Endodermal cell (in vitro differentiated cells): ENCODE results near the gene EHHADH. TPM values are rescaled to one million over a fixed set of nuclear protein-coding genes. Genes with fewer than 3 reads are reported as not detected.

Experiments
- DNase-seq: peaks from one replicate; pipeline ENCODE4 v3.0.0-alpha.2; 2017
- H3K27ac ChIP-seq: 2 replicates; pipeline ENCODE4 v1.5.1; 2013; ENCODE audit warnings: mild to moderate bottlenecking, low read depth, low read length, moderate library complexity
- H3K27me3 ChIP-seq: 2 replicates; pipeline ENCODE4 v1.6.1; 2013; ENCODE audit warnings: mild to moderate bottlenecking, low read length, moderate library complexity; ENCODE audit not compliant: insufficient read depth, control insufficient read depth, poor library complexity, severe bottlenecking
- H3K36me3 ChIP-seq: 2 replicates; pipeline ENCODE4 v1.7.0; 2013; ENCODE audit warnings: mild to moderate bottlenecking, low read length, moderate library complexity; ENCODE audit not compliant: control insufficient read depth, insufficient read depth
- H3K4me1 ChIP-seq: one replicate; pipeline ENCODE4 v1.7.0; 2013; ENCODE audit warnings: low read length; ENCODE audit not compliant: control insufficient read depth, insufficient read depth
- H3K4me3 ChIP-seq: 2 replicates; pipeline ENCODE4 v1.5.1; 2013; ENCODE audit warnings: mild to moderate bottlenecking, low read length, moderate library complexity
- H3K9ac ChIP-seq: 2 replicates; pipeline ENCODE4 v1.6.1; 2013; ENCODE audit warnings: mild to moderate bottlenecking, low read length, moderate library complexity; ENCODE audit not compliant: poor library complexity, severe bottlenecking; ENCODE audit errors: extremely low read depth
- H3K9me3 ChIP-seq: 2 replicates; pipeline ENCODE4 v1.6.1; 2013; ENCODE audit warnings: mild to moderate bottlenecking, low read length, moderate library complexity; ENCODE audit not compliant: control insufficient read depth
- H3K27ac Mint-ChIP-seq: 2 replicates; pipeline ENCODE4 v1.8.0; 2020; ENCODE audit warnings: mixed read lengths
- H3K27me3 Mint-ChIP-seq: 2 replicates; pipeline ENCODE4 v1.8.0; 2021; ENCODE audit warnings: mild to moderate bottlenecking, mixed read lengths; ENCODE audit not compliant: insufficient read depth
- H3K36me3 Mint-ChIP-seq: 2 replicates; pipeline ENCODE4 v1.8.0; 2020; ENCODE audit warnings: low read depth, mixed read lengths
- H3K4me1 Mint-ChIP-seq: 2 replicates; pipeline ENCODE4 v1.8.0; 2020; ENCODE audit warnings: mixed read lengths
- H3K4me3 Mint-ChIP-seq: 2 replicates; pipeline ENCODE4 v1.8.0; 2020; ENCODE audit warnings: mild to moderate bottlenecking, moderate library complexity, mixed read lengths
- H3K9me3 Mint-ChIP-seq: 2 replicates; pipeline ENCODE4 v1.8.0; 2020; ENCODE audit warnings: mild to moderate bottlenecking, mixed read lengths
- WGBS, 2 experiments: methylation state at CpG; one replicate each; pipeline versions ENCODE4 v1.1.5 to v1.1.7; 2013; ENCODE audit warnings: missing lambda C conversion rate in 2 of 2, mixed read lengths in 1 of 2; ENCODE audit not compliant: insufficient coverage in 1 of 2, insufficient read length in 1 of 2; 5-methylcytosine and 5-hydroxymethylcytosine counted together
- total RNA-seq, 2 donors: library from RNA; stranded (reverse); fragmentation: NEBNext Ultra II Directional in 1 of 2; extraction: Animal tissue kit (Norgen Biotek cat#: 25700) in 1 of 2; gene quantifications; 2 replicates in 1 of 2; 3 replicates in 1 of 2; pipeline ENCODE4 v1.2.1, GENCODE V29; 2021
- TF ChIP-seq, protein P1 (sequence below): fragments of 200-600 bp; sonication (generic); conservative IDR thresholded peaks from 2 replicates; pipeline ENCODE4 v1.5.0; 2021; ENCODE audit warnings: antibody characterized with exemption, mild to moderate bottlenecking

EHHADH gene
- total RNA-seq, 2 donors from 2014 or later = 58.7 to 79.2 TPM

DNA sequence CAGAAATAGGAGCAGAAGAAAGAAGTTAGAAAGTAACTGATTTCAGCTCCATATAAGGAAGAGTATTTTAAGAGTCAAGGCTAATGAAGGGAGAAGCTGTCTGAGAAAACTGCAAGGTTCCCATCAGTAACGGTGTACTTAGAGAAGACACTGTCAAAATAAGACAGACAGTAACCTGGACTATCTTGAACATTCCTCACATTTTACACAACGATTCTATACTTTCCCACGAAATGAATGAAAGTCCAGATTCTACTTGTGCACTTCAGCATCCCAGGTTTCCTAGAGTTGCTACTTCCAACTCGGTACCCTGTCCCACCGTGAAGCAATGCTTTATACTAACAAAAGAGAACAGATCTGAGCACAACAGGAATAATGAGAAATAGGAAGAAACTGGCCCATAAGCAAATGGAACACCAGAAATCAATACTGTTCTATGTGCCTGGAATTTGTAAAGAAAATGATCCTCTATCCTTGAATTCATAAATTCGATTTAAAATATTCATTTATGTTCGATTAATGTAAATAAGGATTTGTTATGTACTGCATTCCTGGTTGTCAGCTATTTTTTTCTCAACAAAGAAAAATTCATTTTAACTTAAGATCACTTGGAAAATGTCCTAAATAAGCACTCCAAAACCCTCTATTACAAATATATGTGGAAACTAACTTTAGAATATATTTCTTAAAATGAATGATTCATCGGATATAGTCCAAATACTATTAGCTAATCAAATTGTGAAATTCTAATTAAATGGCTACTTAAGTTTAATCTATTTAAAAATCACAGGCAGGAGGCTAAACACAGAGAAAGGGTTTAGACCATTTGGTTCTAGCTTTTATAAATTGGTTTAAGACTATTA is 102.5 kb downstream of the EHHADH start:
- Histone ChIP-seq H3K27me3 (peaks cover 36% of the 10 kb centered on the region), H3K27ac (no peak overlapping the region), H3K4me1 (no peaks in the 10 kb centered on the region), H3K4me3 (peak overlapping the region; percentile 75), H3K36me3 (no peaks in the 10 kb centered on the region), H3K9ac (no peak overlapping the region), H3K9me3 (no peaks in the 10 kb centered on the region)
- TF ChIP-seq, protein P1, sequence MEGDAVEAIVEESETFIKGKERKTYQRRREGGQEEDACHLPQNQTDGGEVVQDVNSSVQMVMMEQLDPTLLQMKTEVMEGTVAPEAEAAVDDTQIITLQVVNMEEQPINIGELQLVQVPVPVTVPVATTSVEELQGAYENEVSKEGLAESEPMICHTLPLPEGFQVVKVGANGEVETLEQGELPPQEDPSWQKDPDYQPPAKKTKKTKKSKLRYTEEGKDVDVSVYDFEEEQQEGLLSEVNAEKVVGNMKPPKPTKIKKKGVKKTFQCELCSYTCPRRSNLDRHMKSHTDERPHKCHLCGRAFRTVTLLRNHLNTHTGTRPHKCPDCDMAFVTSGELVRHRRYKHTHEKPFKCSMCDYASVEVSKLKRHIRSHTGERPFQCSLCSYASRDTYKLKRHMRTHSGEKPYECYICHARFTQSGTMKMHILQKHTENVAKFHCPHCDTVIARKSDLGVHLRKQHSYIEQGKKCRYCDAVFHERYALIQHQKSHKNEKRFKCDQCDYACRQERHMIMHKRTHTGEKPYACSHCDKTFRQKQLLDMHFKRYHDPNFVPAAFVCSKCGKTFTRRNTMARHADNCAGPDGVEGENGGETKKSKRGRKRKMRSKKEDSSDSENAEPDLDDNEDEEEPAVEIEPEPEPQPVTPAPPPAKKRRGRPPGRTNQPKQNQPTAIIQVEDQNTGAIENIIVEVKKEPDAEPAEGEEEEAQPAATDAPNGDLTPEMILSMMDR = no peak
- 78 to 87% methylated on average over 3 to 7 of the region's 8 CpGs for WGBS, 2 experiments
- Mint-ChIP-seq H3K4me3 (no peak overlapping the region), H3K27ac (no peak overlapping the region), H3K9me3 (no peaks in the 10 kb centered on the region), H3K36me3 (no peaks in the 10 kb centered on the region), H3K4me1 (no peaks in the 10 kb centered on the region), H3K27me3 (peaks cover 35% of the 10 kb centered on the region)
- DNase-seq = no peak

DNA sequence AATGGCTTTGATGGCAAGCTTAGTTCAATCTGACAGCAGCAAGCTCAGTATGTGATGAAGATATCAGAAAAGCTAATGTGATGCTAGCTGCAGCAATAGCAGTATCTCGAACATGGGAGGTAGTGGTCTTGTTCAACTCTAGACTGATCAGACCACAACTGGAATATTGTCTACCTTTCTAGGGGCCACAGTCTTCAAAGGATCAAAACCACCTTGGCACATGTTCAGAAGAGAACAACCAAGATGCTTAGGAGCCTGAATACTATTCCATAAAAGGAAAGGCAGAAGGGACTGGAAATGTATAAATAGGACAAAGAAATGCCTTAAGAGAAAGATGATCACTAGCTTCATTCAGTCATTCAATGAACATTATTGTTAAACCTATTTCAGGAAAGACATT is 103.3 kb downstream of the EHHADH start:
- TF ChIP-seq, protein P1 = no peak
- WGBS, 2 experiments = 80 to 81% methylated on average over 1 of the region's 1 CpG
- peaks cover 35% of the 10 kb centered on the region for H3K27me3 Mint-ChIP-seq
- H3K27ac ChIP-seq = no peak overlapping the region
- H3K9me3 ChIP-seq = no peaks in the 10 kb centered on the region
- H3K4me3 Mint-ChIP-seq = no peak overlapping the region
- DNase-seq = no peak
- H3K36me3 ChIP-seq = no peaks in the 10 kb centered on the region
- no peaks in the 10 kb centered on the region for H3K9me3 Mint-ChIP-seq
- H3K4me1 Mint-ChIP-seq = no peaks in the 10 kb centered on the region
- H3K36me3 Mint-ChIP-seq = no peaks in the 10 kb centered on the region
- peaks cover 36% of the 10 kb centered on the region for H3K27me3 ChIP-seq
- H3K9ac ChIP-seq = no peak overlapping the region
- H3K4me1 ChIP-seq = no peaks in the 10 kb centered on the region
- H3K27ac Mint-ChIP-seq = no peak overlapping the region
- no peak overlapping the region for H3K4me3 ChIP-seq

DNA sequence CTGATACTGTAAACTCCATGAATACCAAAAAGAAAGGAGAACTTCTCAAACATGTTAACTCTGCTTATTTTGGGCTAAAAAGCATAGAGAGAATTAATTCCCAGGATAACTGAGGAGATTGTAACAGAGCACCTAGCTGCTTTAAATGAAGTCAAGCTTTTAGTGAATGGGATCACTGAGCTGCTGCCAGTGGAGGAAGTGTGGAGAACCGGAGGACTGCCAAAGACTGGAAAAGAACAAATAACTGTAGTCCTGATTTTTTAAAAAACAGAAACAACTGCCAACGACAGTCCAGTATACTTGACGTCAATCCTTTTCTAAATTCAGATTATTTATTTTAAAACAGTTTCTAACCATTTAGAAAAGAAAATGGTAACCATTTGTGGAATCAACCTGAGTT is 104.3 kb downstream of the EHHADH start:
- TF ChIP-seq, protein P1 = no peak
- no peaks in the 10 kb centered on the region for H3K9me3 ChIP-seq
- no peak overlapping the region for H3K4me3 ChIP-seq
- no peaks in the 10 kb centered on the region for H3K4me1 ChIP-seq
- 68 to 93% methylated on average over 3 of the region's 3 CpGs for WGBS, 2 experiments
- peaks cover 36% of the 10 kb centered on the region for H3K27me3 ChIP-seq
- H3K9me3 Mint-ChIP-seq = no peaks in the 10 kb centered on the region
- DNase-seq = no peak
- H3K27me3 Mint-ChIP-seq = peaks cover 35% of the 10 kb centered on the region
- no peak overlapping the region for H3K4me3 Mint-ChIP-seq
- H3K4me1 Mint-ChIP-seq = no peaks in the 10 kb centered on the region
- H3K36me3 Mint-ChIP-seq = no peaks in the 10 kb centered on the region
- no peak overlapping the region for H3K27ac Mint-ChIP-seq
- no peak overlapping the region for H3K27ac ChIP-seq
- H3K9ac ChIP-seq = no peak overlapping the region
- no peaks in the 10 kb centered on the region for H3K36me3 ChIP-seq
